Epithelial cell of proximal tubule (primary cell): ENCODE measurements around the gene GARIN5A. TPM values are rescaled to one million over a fixed set of nuclear protein-coding genes. Genes with fewer than 3 reads are reported as not detected.

ENCODE experiments used
- DNase-seq: peaks from one replicate; pipeline ENCODE4 v3.0.0-alpha.2; 2011; ENCODE audit warnings: low read depth
- H3K4me3 ChIP-seq: 2 replicates; pipeline ENCODE4 v1.5.1; 2011; ENCODE audit warnings: low read depth, mild to moderate bottlenecking, low read length
- CTCF ChIP-seq: conservative IDR thresholded peaks from 2 replicates; pipeline ENCODE4 v1.5.1; 2012; ENCODE audit warnings: low read depth, mild to moderate bottlenecking, low read length
- total RNA-seq: library from RNA; depleted of rRNA; stranded (reverse); fragments of >200 nt; gene quantifications from 2 replicates; pipeline ENCODE4 v1.2.3, GENCODE V29; 2015

The GARIN5A gene
- total RNA-seq, 1 donor from 2014 or later = 0.69 TPM

GRCh38 chr19:50500060-50500752 is 23.6 kb upstream of the GARIN5A start:
- DNase-seq = no peak
- no peak overlapping the region for H3K4me3 ChIP-seq
- peak; percentile 19 for TF ChIP-seq CTCF

- DNase-seq = no peak
- no peak overlapping the region for H3K4me3 ChIP-seq
- no peak for TF ChIP-seq CTCF
Measured at GRCh38 chr19:50498219-50499056, 21.8 kb upstream of the GARIN5A start.

GRCh38 chr19:50497022-50497405 is 20.4 kb upstream of the GARIN5A start:
- no peak for DNase-seq
- TF ChIP-seq CTCF = no peak
- no peak overlapping the region for H3K4me3 ChIP-seq

- no peak overlapping the region for H3K4me3 ChIP-seq
- DNase-seq = no peak
- TF ChIP-seq CTCF = no peak
Measured at GRCh38 chr19:50496189-50497021, 19.8 kb upstream of the GARIN5A start.

- no peak for DNase-seq
- TF ChIP-seq CTCF = no peak
- H3K4me3 ChIP-seq = no peak overlapping the region
Measured at GRCh38 chr19:50495020-50495531, 18.4 kb upstream of the GARIN5A start.

- no peak overlapping the region for H3K4me3 ChIP-seq
- DNase-seq = no peak
- no peak for TF ChIP-seq CTCF
Measured at GRCh38 chr19:50494186-50495019, 17.8 kb upstream of the GARIN5A start.
